Stimulated activated naive CD8-positive, alpha-beta T cell treated with anti-CD3 and anti-CD28 coated beads, Interleukin-15, Interleukin-2, amounts not matched to agents 100 ng/mL and 50 ng/mL, for 24 hours (primary cell): ENCODE measurements around the gene ANKRD24.
"Not testable (repeated sequence)": the region's sequence is repeated elsewhere in the genome, so short reads cannot be mapped to it uniquely, and the experiment has no call there.

Experiments
- H3K27ac Mint-ChIP-seq: one replicate; pipeline ENCODE4 v1.8.0; 2021; ENCODE audit warnings: mild to moderate bottlenecking, mixed read lengths
- H3K27me3 Mint-ChIP-seq: one replicate; pipeline ENCODE4 v1.8.0; 2021; ENCODE audit warnings: mixed read lengths
- H3K36me3 Mint-ChIP-seq: one replicate; pipeline ENCODE4 v1.8.0; 2021; ENCODE audit warnings: low read depth, mixed read lengths
- H3K4me1 Mint-ChIP-seq: one replicate; pipeline ENCODE4 v1.8.0; 2021; ENCODE audit warnings: low read depth, mixed read lengths
- H3K4me3 Mint-ChIP-seq: one replicate; pipeline ENCODE4 v1.8.0; 2021; ENCODE audit warnings: mild to moderate bottlenecking, mixed read lengths
- H3K9me3 Mint-ChIP-seq: one replicate; pipeline ENCODE4 v1.8.0; 2021; ENCODE audit warnings: mixed read lengths

Gene ANKRD24

DNA sequence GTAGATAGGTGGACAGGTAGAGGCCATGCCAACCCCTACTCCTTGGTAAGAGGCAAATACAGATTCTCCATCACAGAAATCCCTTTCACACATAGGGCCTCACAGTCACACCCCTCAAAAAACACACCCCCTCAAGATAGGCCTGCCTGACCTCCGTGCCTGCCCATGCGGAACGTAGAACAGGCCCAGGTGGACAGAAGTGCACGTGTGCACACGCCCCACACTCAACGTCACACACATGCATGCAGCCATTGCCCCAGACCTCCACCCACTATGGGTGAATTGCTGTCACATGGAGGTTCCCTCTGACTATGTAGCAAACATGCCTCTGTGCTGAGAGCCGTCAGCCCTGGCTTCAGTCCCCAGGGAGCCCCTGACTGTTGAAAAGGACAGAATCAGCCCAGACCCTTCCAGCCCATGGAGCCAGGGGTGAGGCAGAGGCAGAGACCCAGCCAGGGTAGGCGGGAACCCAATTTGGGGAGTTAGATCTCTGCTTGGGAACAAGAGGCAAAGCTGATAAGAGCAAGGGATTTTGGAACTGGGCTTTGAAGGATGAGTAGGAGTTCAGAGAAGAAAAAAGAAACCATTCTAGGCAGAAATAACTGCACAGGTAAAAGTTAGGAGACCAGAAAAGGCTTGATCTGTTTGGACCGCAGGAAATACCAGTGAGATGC lies 3.1 kb downstream of the ANKRD24 start:
- no peaks in the 10 kb centered on the region for H3K9me3 Mint-ChIP-seq
- peaks cover 21% of the 10 kb centered on the region for H3K4me1 Mint-ChIP-seq
- H3K4me3 Mint-ChIP-seq: no peak overlapping the region
- no peaks in the 10 kb centered on the region for H3K36me3 Mint-ChIP-seq
- no peaks in the 10 kb centered on the region for H3K27me3 Mint-ChIP-seq
- no peak overlapping the region for H3K27ac Mint-ChIP-seq

DNA sequence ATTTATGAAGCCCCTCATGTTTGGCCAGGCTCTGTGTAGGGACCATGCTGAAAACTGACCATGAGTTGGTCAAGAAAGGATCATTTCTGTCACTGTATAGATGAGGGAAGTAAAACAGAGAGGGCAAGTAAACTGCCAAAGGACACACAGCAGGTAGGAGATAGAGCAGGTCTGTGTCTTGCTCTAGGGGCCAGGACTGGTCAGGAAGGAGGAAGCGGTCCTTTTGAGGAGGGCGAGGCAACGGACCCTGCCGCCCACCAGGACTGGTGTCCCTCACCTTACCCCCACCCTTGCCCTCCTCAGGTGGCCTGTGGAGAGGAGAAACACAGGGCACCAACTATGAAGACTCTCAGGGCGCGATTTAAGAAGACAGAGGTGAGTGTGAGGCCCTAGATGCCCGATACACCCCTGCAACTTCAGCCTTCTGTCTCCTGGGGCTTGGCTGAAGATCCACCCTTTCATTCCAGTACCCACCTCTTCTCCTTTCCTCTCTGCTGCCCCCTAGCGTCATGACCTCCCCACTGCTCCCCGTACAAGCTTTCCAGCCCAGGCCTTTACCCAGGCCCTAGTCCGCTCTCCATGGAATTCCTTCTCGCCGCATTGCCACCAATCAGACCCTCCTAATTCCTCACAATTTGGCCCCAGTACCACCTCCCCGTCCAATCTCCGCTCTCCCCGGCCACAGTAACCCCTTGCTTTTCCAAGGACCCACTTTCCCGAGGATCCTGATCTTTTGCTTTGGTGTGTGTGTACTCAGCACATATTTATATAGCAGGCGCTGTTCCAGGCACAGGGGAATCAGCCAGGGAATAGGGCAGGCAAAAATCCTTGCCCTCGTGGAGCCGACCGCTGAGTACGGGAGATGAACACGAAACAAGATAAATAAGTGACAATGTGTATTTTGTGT lies 3.9 kb downstream of the ANKRD24 start:
- H3K27me3 Mint-ChIP-seq: no peaks in the 10 kb centered on the region
- no peak overlapping the region for H3K4me3 Mint-ChIP-seq
- H3K27ac Mint-ChIP-seq: no peak overlapping the region
- H3K9me3 Mint-ChIP-seq: no peaks in the 10 kb centered on the region
- H3K36me3 Mint-ChIP-seq: no peaks in the 10 kb centered on the region
- H3K4me1 Mint-ChIP-seq: peaks cover 14% of the 10 kb centered on the region

DNA sequence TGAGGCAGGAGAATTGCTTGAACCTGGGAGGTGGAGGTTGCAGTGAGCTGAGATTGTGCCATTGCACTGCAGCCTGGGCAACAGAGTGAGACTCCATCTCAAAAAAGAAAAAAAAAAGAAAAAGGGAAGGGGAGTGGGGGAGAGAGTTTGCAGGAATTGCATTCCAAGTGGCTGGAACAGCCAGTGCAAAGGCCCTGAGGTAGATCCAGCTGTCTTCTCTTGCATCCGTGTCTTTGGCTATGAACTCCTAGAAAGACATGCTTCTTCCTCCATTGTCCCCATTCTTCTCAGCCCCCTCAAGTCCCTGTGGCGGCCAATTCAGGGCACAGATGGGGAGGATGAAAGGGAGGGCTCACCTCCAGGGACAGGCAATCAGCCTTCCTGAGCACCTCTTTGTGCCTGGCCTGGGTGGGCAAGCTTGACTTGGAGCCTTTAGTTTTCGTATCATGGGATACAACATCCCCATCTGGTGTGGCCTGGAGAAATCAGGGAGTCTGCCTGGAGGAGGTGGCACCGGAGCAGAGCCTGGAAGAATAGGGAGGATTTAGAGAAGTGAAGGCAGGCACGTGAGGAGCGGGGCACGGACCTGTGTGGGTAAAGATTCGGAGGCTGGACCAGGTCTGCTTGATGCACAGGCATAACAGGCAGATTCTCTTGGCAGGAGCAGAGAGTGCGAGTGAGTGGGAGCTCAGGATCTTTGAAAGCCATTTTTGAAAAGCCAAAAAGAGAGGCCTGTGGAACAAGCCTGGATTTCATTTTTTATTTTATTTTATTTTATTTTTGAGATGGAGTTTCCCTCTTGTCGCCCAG lies 5.0 kb downstream of the ANKRD24 start:
- Mint-ChIP-seq H3K27ac (no peak overlapping the region), H3K36me3 (no peaks in the 10 kb centered on the region), H3K4me1 (peaks cover 7% of the 10 kb centered on the region), H3K27me3 (no peaks in the 10 kb centered on the region), H3K9me3 (no peaks in the 10 kb centered on the region), H3K4me3 (no peak overlapping the region)

DNA sequence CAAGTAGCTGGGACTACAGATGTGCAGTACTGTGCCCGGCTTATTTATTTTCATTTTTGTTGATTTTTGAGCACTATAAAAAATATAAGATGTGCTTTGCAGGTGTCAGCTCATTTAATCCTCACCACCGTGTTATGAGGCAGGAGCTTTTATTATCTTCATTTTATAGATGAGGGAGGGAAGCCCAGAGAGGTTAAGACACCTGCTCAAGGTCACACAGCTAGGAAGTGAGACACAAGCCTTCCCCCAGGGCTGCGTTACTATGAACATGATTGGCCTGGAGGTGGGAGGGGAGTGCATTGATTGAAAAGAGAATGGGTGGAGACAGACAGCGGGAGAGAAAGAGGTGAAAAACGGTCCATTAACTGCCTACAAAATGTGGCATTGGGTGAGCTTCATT lies 7.2 kb downstream of the ANKRD24 start:
- H3K4me3 Mint-ChIP-seq: no peak overlapping the region
- H3K9me3 Mint-ChIP-seq: no peaks in the 10 kb centered on the region
- no peak overlapping the region for H3K27ac Mint-ChIP-seq
- no peaks in the 10 kb centered on the region for H3K4me1 Mint-ChIP-seq
- H3K27me3 Mint-ChIP-seq: peaks cover 10% of the 10 kb centered on the region
- H3K36me3 Mint-ChIP-seq: no peaks in the 10 kb centered on the region

DNA sequence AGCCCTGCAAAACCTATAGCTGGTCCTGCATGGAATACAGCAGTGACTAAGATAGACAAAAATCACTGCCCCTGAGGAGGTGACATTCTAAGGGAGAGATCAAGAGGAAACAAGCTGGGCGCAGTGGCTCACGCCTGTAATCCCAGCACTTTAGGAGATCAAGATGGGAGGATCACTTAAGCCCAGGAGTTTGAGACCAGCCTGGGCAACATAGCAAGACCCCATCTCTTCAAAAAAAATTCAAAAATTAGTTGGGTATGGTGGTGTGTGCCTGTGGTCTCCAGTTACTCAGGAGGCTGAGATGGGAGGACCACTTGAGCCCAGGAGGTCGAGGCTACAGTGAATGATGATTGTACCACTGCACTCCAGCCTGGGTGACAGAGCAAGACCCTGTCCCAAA lies 10.0 kb downstream of the ANKRD24 start:
- not testable (repeated sequence) for H3K9me3 Mint-ChIP-seq, H3K27ac Mint-ChIP-seq, H3K4me3 Mint-ChIP-seq, H3K36me3 Mint-ChIP-seq, H3K4me1 Mint-ChIP-seq
- peaks cover 28% of the 10 kb centered on the region for H3K27me3 Mint-ChIP-seq

DNA sequence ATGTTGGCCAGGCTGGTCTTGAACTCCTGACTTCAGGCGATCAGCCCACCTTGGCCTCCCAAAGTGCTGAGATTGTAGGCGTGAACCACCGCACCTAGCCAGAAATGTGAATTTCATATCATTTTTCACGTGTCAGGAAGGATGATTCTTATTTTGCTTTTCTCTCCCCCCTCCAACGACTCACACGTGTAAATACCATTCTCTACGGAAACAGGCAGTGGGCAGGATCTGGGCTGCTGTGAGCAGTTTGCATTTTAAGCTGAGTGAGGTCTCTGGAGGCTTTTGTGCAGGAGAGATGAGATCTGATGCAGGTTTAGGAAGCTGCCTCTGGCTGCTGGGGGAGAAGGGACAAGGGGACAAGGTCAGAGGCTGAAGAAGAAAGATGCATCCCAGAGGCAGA lies 11.9 kb downstream of the ANKRD24 start:
- peaks cover 10% of the 10 kb centered on the region for H3K4me1 Mint-ChIP-seq
- H3K27me3 Mint-ChIP-seq: peaks cover 41% of the 10 kb centered on the region
- H3K4me3 Mint-ChIP-seq: no peak overlapping the region
- H3K9me3 Mint-ChIP-seq: peaks cover 9% of the 10 kb centered on the region
- no peak overlapping the region for H3K27ac Mint-ChIP-seq
- H3K36me3 Mint-ChIP-seq: peaks cover 7% of the 10 kb centered on the region

DNA sequence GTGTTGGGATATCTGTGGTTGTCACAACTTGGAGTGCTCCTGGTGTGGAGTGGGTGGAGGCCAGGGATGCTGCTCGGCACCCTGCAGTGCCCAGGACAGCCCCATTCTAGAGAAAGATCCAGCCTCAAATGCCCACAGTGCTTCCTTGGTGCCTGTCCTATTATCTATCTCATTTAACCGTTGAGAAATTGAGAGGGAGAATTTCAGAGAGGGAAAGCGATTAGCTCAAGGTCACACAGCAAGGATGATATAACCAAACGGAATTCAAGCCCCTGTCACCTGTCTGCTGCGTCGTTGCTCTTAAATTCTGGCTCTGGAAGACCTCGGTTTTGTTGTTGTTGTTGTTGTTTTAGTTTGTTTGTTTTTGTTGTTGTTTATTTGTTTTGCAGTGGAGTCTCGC lies 13.5 kb downstream of the ANKRD24 start:
- Mint-ChIP-seq H3K36me3 (peaks cover 7% of the 10 kb centered on the region), H3K4me3 (no peak overlapping the region), H3K27ac (no peak overlapping the region), H3K4me1 (peaks cover 10% of the 10 kb centered on the region), H3K27me3 (peaks cover 41% of the 10 kb centered on the region), H3K9me3 (peaks cover 9% of the 10 kb centered on the region)

DNA sequence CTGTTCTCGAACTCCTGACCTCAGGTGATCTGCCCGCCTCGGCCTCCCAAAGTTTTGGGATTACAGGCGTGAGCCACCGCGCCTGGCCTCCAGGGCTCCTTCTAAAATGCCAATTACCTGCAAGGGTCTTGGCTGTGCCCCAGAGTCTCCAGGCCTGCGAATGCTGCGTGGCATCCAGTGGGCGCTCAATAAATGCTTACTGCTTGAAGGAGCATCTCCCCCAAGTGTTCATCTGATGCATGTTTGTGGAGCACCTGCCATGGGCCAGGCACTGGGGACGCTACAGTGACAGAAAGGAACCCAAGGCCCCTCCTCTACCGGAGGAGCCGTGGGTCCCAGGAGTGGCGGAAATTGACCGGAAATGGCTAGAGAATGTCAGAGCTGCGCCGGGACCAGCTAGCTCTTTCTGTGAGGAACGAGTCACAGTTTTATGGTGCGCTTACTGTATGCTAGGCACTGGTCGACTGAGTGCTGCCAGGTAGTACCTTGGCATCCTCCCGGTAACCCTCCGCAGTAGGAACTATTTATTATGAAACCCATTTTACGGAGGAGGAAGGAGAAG lies 14.2 kb downstream of the ANKRD24 start:
- peaks cover 10% of the 10 kb centered on the region for H3K4me1 Mint-ChIP-seq
- H3K9me3 Mint-ChIP-seq: peaks cover 9% of the 10 kb centered on the region
- peaks cover 7% of the 10 kb centered on the region for H3K36me3 Mint-ChIP-seq
- H3K4me3 Mint-ChIP-seq: no peak overlapping the region
- H3K27me3 Mint-ChIP-seq: peaks cover 41% of the 10 kb centered on the region
- H3K27ac Mint-ChIP-seq: no peak overlapping the region

DNA sequence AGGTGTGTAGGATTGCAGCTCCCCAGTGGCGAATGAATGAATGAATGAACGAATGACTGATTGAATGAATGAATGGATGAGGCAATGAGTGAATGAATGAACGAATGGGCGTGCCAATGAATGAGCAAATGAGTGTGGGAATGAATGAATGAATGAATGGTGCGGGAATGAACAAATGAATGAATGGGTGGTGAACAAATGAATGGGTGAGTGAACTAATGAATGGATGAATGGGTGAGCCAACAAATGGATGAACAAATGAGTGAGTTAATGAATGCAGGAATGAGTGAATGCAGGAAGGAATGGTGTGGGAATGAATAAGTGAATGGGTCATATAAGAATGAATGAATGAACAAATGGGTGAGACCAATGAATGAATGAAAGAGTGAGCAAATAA lies 14.7 kb downstream of the ANKRD24 start:
- Mint-ChIP-seq H3K27ac (no peak overlapping the region), H3K36me3 (peaks cover 7% of the 10 kb centered on the region), H3K27me3 (peaks cover 41% of the 10 kb centered on the region), H3K4me1 (peaks cover 10% of the 10 kb centered on the region), H3K9me3 (peaks cover 9% of the 10 kb centered on the region), H3K4me3 (no peak overlapping the region)

DNA sequence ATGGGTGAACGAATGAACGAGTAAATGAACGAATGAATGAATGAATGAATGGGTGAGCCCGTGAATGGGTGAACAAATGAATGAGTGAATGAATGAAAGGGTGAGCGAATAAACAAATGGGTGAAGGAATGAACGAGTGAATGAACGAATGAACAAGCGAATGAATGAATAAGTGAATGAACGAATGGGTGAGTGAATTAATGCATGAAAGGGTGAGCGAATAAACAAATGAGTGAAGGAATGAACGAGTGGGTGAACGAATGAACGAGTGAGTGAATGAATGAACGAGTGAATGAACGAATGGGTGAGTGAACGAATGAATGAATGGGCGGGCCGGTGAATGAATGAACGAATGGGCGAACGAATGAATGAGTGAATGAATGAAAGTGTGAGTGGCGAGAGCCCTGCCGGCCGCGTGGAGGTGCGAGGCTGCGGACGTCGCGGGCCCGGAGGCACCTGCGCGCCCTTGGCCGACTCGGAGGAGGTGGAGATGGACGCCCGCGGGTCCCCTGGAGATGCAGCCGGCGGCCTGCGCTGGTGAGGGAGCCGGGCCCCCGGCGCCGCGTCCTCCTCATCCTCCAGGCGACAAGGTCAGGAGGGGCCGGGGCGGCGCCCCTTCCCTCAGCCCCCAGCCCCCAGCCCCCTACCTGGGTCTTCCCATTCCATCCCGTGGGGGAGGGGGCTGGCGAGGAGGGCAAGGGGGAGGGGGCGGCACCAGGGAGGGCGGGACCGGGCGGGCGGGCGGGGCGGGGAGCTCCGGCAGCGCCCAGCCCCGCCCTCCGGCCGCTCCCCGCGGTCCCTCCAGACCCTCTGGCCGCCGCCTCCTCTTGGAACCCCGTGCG lies 15.4 kb downstream of the ANKRD24 start:
- Mint-ChIP-seq H3K27me3 (peaks cover 41% of the 10 kb centered on the region), H3K4me3 (no peak overlapping the region), H3K4me1 (peaks cover 10% of the 10 kb centered on the region), H3K9me3 (peaks cover 9% of the 10 kb centered on the region), H3K36me3 (peaks cover 7% of the 10 kb centered on the region), H3K27ac (no peak overlapping the region)

DNA sequence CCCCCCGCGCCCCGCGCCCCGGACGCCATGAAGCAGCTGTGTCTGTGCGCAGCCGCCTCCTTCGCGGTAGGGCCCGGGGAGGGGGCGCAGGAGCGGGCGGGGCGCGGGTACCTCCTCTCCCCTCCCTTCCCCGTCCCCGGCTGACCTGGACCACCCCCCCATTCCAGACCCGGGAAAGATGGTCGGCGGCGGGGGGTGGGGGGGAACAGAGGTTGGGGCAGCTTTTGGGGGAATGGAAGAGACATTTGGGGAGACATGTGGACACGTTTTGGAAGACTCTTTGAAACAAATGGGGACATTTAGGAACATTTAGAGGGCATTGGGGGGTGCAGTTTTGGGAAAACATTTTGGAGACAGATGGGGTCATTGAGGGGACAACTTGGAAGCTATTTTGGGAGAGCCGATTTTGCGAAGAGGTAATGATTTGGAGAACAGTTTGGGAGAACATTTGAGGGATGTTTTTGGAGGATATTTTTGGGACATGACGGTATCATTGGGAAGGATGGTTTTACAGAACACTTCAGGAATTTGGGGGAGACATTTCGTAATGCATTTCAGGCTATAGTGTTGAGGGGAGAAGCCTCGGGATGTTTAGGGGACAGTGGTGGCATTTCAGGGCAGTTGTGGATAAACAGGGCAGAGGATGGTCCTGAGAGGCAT lies 16.1 kb downstream of the ANKRD24 start:
- peaks cover 7% of the 10 kb centered on the region for H3K36me3 Mint-ChIP-seq
- peaks cover 10% of the 10 kb centered on the region for H3K4me1 Mint-ChIP-seq
- H3K4me3 Mint-ChIP-seq: no peak overlapping the region
- H3K9me3 Mint-ChIP-seq: peaks cover 9% of the 10 kb centered on the region
- H3K27ac Mint-ChIP-seq: no peak overlapping the region
- H3K27me3 Mint-ChIP-seq: peaks cover 37% of the 10 kb centered on the region

DNA sequence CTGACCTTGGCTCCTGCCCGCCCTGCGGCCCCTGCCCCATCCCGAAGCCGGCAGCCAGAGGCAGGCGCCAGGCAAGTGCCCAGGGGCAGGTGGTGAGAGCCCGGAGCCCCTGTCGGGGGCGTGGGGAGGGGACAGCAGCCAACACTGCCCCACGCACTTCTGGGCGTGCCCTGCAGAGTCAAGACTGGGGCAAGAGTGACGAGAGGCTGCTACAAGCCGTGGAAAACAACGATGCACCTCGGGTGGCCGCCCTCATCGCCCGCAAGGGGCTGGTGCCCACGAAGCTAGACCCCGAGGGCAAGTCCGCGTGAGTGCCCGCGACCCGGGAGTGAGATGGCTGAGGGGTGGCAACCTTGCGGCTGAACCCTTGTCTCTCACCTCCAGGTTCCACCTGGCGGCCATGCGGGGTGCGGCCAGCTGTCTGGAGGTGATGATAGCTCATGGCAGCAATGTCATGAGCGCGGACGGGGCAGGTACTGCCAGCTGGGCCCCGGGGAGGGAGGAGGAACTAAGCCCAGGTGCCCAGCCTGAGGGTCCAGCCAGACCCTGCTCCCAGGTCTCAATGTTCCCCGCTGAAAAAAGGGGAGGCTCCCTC lies 17.3 kb downstream of the ANKRD24 start:
- no peak overlapping the region for H3K4me3 Mint-ChIP-seq
- peaks cover 9% of the 10 kb centered on the region for H3K9me3 Mint-ChIP-seq
- peaks cover 30% of the 10 kb centered on the region for H3K27me3 Mint-ChIP-seq
- no peak overlapping the region for H3K27ac Mint-ChIP-seq
- H3K36me3 Mint-ChIP-seq: peaks cover 7% of the 10 kb centered on the region
- peaks cover 10% of the 10 kb centered on the region for H3K4me1 Mint-ChIP-seq

DNA sequence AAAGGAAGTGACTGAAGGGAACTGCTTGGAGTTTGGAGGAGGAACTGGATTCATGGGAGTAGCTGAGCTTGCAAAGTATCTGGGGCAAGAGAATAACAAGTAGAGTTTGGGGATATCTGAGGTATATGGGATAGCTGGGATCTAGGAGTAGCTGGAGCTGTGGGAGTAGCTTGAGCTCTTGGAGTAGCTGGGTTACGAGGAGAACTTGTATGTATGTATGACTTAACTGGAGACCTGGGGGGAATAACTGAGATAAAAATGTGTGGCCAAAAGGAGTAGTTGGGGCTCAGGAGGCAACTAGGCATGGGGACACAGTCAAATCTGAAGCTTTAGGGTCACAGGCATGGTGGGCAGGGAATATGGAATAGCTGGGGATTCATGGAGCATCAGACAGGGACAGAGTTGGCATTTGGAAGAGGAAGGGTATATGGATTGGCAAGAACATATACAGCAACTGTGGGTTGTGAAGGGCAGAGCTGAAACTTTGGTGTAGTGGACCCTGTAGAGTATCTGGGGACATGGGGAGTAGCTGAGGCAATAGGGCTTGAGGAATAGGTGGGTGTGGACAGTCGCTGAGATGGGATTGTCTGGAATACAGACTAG lies 18.6 kb downstream of the ANKRD24 start:
- peaks cover 10% of the 10 kb centered on the region for H3K4me1 Mint-ChIP-seq
- H3K36me3 Mint-ChIP-seq: peaks cover 7% of the 10 kb centered on the region
- H3K27me3 Mint-ChIP-seq: peaks cover 24% of the 10 kb centered on the region
- peaks cover 9% of the 10 kb centered on the region for H3K9me3 Mint-ChIP-seq
- no peak overlapping the region for H3K27ac Mint-ChIP-seq
- H3K4me3 Mint-ChIP-seq: no peak overlapping the region
